PC-9 (cell line): ENCODE data around the gene ZNF157.

ENCODE experiments used
- CTCF ChIP-seq: fragments of 200-600 bp; sonication (generic); conservative IDR thresholded peaks from 2 replicates; pipeline ENCODE4 v1.6.1; 2017; ENCODE audit warnings: mixed run types, antibody characterized with exemption, mild to moderate bottlenecking, moderate library complexity
- EZH2 ChIP-seq: fragments of 200-600 bp; sonication (generic); IDR thresholded peaks from 2 replicates; pipeline ENCODE4 v1.8.0; 2017; ENCODE audit warnings: antibody characterized with exemption, low read depth

- TF ChIP-seq CTCF (no peak), EZH2 (no peak)
Measured at GRCh38 chrX:47366041-47366722, 4.2 kb upstream of the ZNF157 start.
